ENCODE measurements around the gene LYZ. TPM values are rescaled to one million over a fixed set of nuclear protein-coding genes. Genes with fewer than 3 reads are reported as not detected.

Gene LYZ
- total RNA-seq, 2 experiments from 2014 or later, result not detected

- peaks cover 39% of the 10 kb centered on the region for H3K36me3 Mint-ChIP-seq (ENCODE audit: low read depth)
- H3K4me3 Mint-ChIP-seq, result no peak overlapping the region
- H3K9me3 Mint-ChIP-seq (ENCODE audit: low read depth), result no peaks in the 10 kb centered on the region
Measured at GRCh38 chr12:69388371-69388770, 40.2 kb downstream of the LYZ start.

GRCh38 chr12:69389831-69390230, 41.6 kb downstream of the LYZ start:
- no peaks in the 10 kb centered on the region for H3K9me3 Mint-ChIP-seq (ENCODE audit: low read depth)
- H3K27ac Mint-ChIP-seq, result no peak overlapping the region
- DNase-seq (no peak), ATAC-seq (no peak)
- intact Hi-C loops (cut with DNase I, micrococcal nuclease), result no loop called here
- ChIA-PET CTCF (interaction anchor here (0.7 to 3.3 kb wide), 6 partner anchors 32 to 349 kb away, joined by 3 to 18 read pairs (median 3); partner anchors contain the start of gene CCT2), POLR2A (no interaction called here)
- no peaks in the 10 kb centered on the region for H3K27me3 Mint-ChIP-seq
- peaks cover 43% of the 10 kb centered on the region for H3K36me3 Mint-ChIP-seq (ENCODE audit: low read depth)
- no peak overlapping the region for H3K4me3 Mint-ChIP-seq
- peaks cover 29% of the 10 kb centered on the region for H3K4me1 Mint-ChIP-seq

More at GRCh38 chr12:69388371-69388770, 40.2 kb downstream of the LYZ start:
- no peak overlapping the region for H3K27ac Mint-ChIP-seq
- CTCF ChIA-PET, result interaction anchor here (0.6 to 0.8 kb wide), 3 partner anchors 169 to 1045 kb away, joined by 3 read pairs; no protein-coding TSS in a partner anchor
- POLR2A ChIA-PET, result no interaction called here
- ATAC-seq (no peak), DNase-seq (no peak)
- H3K27me3 Mint-ChIP-seq, result no peaks in the 10 kb centered on the region
- H3K4me1 Mint-ChIP-seq, result peaks cover 29% of the 10 kb centered on the region
- intact Hi-C loops (cut with DNase I, micrococcal nuclease), result loop anchor here in 1 of 2 experiments (1.0 kb wide), 1 partner anchor 183 kb away; no protein-coding TSS in a partner anchor

GRCh38 chr12:69392179-69392928, 44.2 kb downstream of the LYZ start:
- Mint-ChIP-seq H3K27ac (no peak overlapping the region), H3K9me3 (ENCODE audit: low read depth) (peaks cover 7% of the 10 kb centered on the region), H3K4me1 (peaks cover 21% of the 10 kb centered on the region), H3K27me3 (no peaks in the 10 kb centered on the region), H3K4me3 (no peak overlapping the region), H3K36me3 (ENCODE audit: low read depth) (peaks cover 57% of the 10 kb centered on the region)
- ATAC-seq (peak; percentile 68), DNase-seq (no peak)
- ChIA-PET POLR2A (interaction anchor here (0.7 kb wide), 1 partner anchor 40 kb away, joined by 4 read pairs; no protein-coding TSS in a partner anchor), CTCF (interaction anchor here (1.4 to 3.3 kb wide), 2 partner anchors 101 to 178 kb away, joined by 3 to 18 read pairs; no protein-coding TSS in a partner anchor)
- intact Hi-C loops (cut with DNase I, micrococcal nuclease), result no loop called here

- Mint-ChIP-seq H3K4me3 (no peak overlapping the region), H3K27ac (no peak overlapping the region), H3K4me1 (peaks cover 19% of the 10 kb centered on the region), H3K27me3 (no peaks in the 10 kb centered on the region), H3K36me3 (ENCODE audit: low read depth) (peaks cover 45% of the 10 kb centered on the region), H3K9me3 (ENCODE audit: low read depth) (peaks cover 7% of the 10 kb centered on the region)
- ChIA-PET CTCF (interaction anchor here (1.5 kb wide), 1 partner anchor 65 kb away, joined by 3 read pairs; no protein-coding TSS in a partner anchor), POLR2A (interaction anchor here (0.7 kb wide), 1 partner anchor 167 kb away, joined by 3 read pairs; no protein-coding TSS in a partner anchor)
- no peak for ATAC-seq
- DNase-seq, result no peak
- intact Hi-C loops (cut with DNase I, micrococcal nuclease), result no loop called here
Measured at GRCh38 chr12:69396041-69396440, 47.9 kb downstream of the LYZ start.

GRCh38 chr12:69396963-69397362, 48.8 kb downstream of the LYZ start:
- Mint-ChIP-seq H3K9me3 (ENCODE audit: low read depth) (peaks cover 7% of the 10 kb centered on the region), H3K27me3 (no peaks in the 10 kb centered on the region), H3K27ac (no peak overlapping the region), H3K4me1 (peaks cover 13% of the 10 kb centered on the region), H3K4me3 (no peak overlapping the region), H3K36me3 (ENCODE audit: low read depth) (peaks cover 36% of the 10 kb centered on the region)
- POLR2A ChIA-PET, result interaction anchor here (0.7 kb wide), 1 partner anchor 166 kb away, joined by 3 read pairs; no protein-coding TSS in a partner anchor
- no peak for DNase-seq
- no peak for ATAC-seq
- CTCF ChIA-PET, result no interaction called here
- intact Hi-C loops (cut with DNase I, micrococcal nuclease), result no loop called here

GRCh38 chr12:69397978-69398377, 49.8 kb downstream of the LYZ start:
- CTCF ChIA-PET, result no interaction called here
- peaks cover 7% of the 10 kb centered on the region for H3K9me3 Mint-ChIP-seq (ENCODE audit: low read depth)

GRCh38 chr12:69401940-69402339, 53.8 kb downstream of the LYZ start:
- ATAC-seq, result no peak
- peaks cover 12% of the 10 kb centered on the region for H3K36me3 Mint-ChIP-seq (ENCODE audit: low read depth)
- no peaks in the 10 kb centered on the region for H3K4me1 Mint-ChIP-seq
- no peak overlapping the region for H3K4me3 Mint-ChIP-seq
- DNase-seq, result no peak
- H3K9me3 Mint-ChIP-seq (ENCODE audit: low read depth), result no peaks in the 10 kb centered on the region
- ChIA-PET CTCF (interaction anchor here (1.0 kb wide), 1 partner anchor 16 kb away, joined by 3 read pairs; no protein-coding TSS in a partner anchor), POLR2A (no interaction called here)
- intact Hi-C loops (cut with DNase I, micrococcal nuclease), result no loop called here
- H3K27me3 Mint-ChIP-seq, result no peaks in the 10 kb centered on the region
- H3K27ac Mint-ChIP-seq, result no peak overlapping the region

More at GRCh38 chr12:69397978-69398377, 49.8 kb downstream of the LYZ start:
- ATAC-seq (no peak), DNase-seq (no peak)
- intact Hi-C loops (cut with DNase I, micrococcal nuclease), result no loop called here
- H3K4me3 Mint-ChIP-seq, result no peak overlapping the region
- no peaks in the 10 kb centered on the region for H3K27me3 Mint-ChIP-seq
- peaks cover 4% of the 10 kb centered on the region for H3K4me1 Mint-ChIP-seq
- H3K27ac Mint-ChIP-seq, result no peak overlapping the region
- H3K36me3 Mint-ChIP-seq (ENCODE audit: low read depth), result peaks cover 33% of the 10 kb centered on the region
- POLR2A ChIA-PET, result no interaction called here

Other genes starting within 250 kb of the LYZ start
- 100 to 1,000 TPM; 107 to 109 TPM for gene CPSF6, start 108.8 kb upstream of the LYZ start, total RNA-seq
- 10 to 100 TPM; 55.4 to 59.8 TPM for gene YEATS4, start 11.4 kb downstream of the LYZ start, total RNA-seq
- gene FRS2, start 122.0 kb downstream of the LYZ start, total RNA-seq, result 10 to 100 TPM in 1 of 2 experiments, 1 to 10 TPM in 1; 9.5 to 10.4 TPM
- 100 to 1,000 TPM; 293 to 360 TPM for gene CCT2, start 237.1 kb downstream of the LYZ start, total RNA-seq

Data from activated CD4-positive, alpha-beta T cell treated with anti-CD3 and anti-CD28 coated beads for 36 hours (primary cell).